ENCODE data around the gene CCDC192. TPM values are rescaled to one million over a fixed set of nuclear protein-coding genes. Genes with fewer than 3 reads are reported as not detected.

Gene CCDC192
- total RNA-seq, 3 donors from 2014 or later = 1.3 TPM; not detected in 2

GRCh38 chr5:127910307-127910956 is 207.2 kb downstream of the CCDC192 start:
- Histone ChIP-seq H3K36me3 (no peaks in the 10 kb centered on the region), H3K27me3 (no peaks in the 10 kb centered on the region), H3K4me1 (no peaks in the 10 kb centered on the region), H3K27ac (no peak overlapping the region), H3K9me3 (no peaks in the 10 kb centered on the region), H3K4me3 (no peak overlapping the region)
- TF ChIP-seq, protein P1, sequence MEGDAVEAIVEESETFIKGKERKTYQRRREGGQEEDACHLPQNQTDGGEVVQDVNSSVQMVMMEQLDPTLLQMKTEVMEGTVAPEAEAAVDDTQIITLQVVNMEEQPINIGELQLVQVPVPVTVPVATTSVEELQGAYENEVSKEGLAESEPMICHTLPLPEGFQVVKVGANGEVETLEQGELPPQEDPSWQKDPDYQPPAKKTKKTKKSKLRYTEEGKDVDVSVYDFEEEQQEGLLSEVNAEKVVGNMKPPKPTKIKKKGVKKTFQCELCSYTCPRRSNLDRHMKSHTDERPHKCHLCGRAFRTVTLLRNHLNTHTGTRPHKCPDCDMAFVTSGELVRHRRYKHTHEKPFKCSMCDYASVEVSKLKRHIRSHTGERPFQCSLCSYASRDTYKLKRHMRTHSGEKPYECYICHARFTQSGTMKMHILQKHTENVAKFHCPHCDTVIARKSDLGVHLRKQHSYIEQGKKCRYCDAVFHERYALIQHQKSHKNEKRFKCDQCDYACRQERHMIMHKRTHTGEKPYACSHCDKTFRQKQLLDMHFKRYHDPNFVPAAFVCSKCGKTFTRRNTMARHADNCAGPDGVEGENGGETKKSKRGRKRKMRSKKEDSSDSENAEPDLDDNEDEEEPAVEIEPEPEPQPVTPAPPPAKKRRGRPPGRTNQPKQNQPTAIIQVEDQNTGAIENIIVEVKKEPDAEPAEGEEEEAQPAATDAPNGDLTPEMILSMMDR (IDR thresholded peaks at IDR 0.05) = no peak
- no peak for TF ChIP-seq POLR2AphosphoS5 (IDR thresholded peaks at IDR 0.05)
- TF ChIP-seq POLR2A (IDR thresholded peaks at IDR 0.05) = no peak
- no peak for DNase-seq (ENCODE audit: low spot score in 2 of 2)
- intact Hi-C loops (cut with DNase I; ENCODE audit: low total_unique reads) = no loop called here

GRCh38 chr5:127911619-127912018 is 208.4 kb downstream of the CCDC192 start:
- no peak overlapping the region for H3K27ac ChIP-seq
- H3K9me3 ChIP-seq = no peaks in the 10 kb centered on the region
- intact Hi-C loops (cut with DNase I; ENCODE audit: low total_unique reads) = no loop called here
- DNase-seq (ENCODE audit: low spot score in 2 of 2) = no peak
- TF ChIP-seq, protein P1 (IDR thresholded peaks at IDR 0.05) = no peak
- no peak for TF ChIP-seq POLR2AphosphoS5 (IDR thresholded peaks at IDR 0.05)
- no peak for TF ChIP-seq POLR2A (IDR thresholded peaks at IDR 0.05)
- no peaks in the 10 kb centered on the region for H3K27me3 ChIP-seq
- no peaks in the 10 kb centered on the region for H3K4me1 ChIP-seq
- no peaks in the 10 kb centered on the region for H3K36me3 ChIP-seq
- no peak overlapping the region for H3K4me3 ChIP-seq

GRCh38 chr5:127912411-127912810 is 209.2 kb downstream of the CCDC192 start:
- no peak for DNase-seq (ENCODE audit: low spot score in 2 of 2)
- no peaks in the 10 kb centered on the region for H3K36me3 ChIP-seq
- H3K4me1 ChIP-seq = no peaks in the 10 kb centered on the region
- intact Hi-C loops (cut with DNase I; ENCODE audit: low total_unique reads) = no loop called here
- no peak overlapping the region for H3K27ac ChIP-seq
- TF ChIP-seq, protein P1 (IDR thresholded peaks at IDR 0.05) = no peak
- TF ChIP-seq POLR2AphosphoS5 (IDR thresholded peaks at IDR 0.05) (no peak), POLR2A (IDR thresholded peaks at IDR 0.05) (no peak)
- no peaks in the 10 kb centered on the region for H3K9me3 ChIP-seq
- no peaks in the 10 kb centered on the region for H3K27me3 ChIP-seq
- H3K4me3 ChIP-seq = no peak overlapping the region

- H3K4me3 ChIP-seq = no peak overlapping the region
- H3K4me1 ChIP-seq = no peaks in the 10 kb centered on the region
- DNase-seq (ENCODE audit: low spot score in 2 of 2) = no peak
- no peaks in the 10 kb centered on the region for H3K27me3 ChIP-seq
- no peaks in the 10 kb centered on the region for H3K9me3 ChIP-seq
- peak overlapping the region in 1 of 2 donors; percentile 19 for H3K27ac ChIP-seq
- no peaks in the 10 kb centered on the region for H3K36me3 ChIP-seq
- intact Hi-C loops (cut with DNase I; ENCODE audit: low total_unique reads) = no loop called here
- TF ChIP-seq POLR2A (IDR thresholded peaks at IDR 0.05) = no peak
- no peak for TF ChIP-seq POLR2AphosphoS5 (IDR thresholded peaks at IDR 0.05)
- TF ChIP-seq, protein P1 (IDR thresholded peaks at IDR 0.05) = no peak
Observed at GRCh38 chr5:127916885-127917573, 213.8 kb downstream of the CCDC192 start.
